SIG-M5 (cell line): ENCODE data around the gene NEUROD2.

Source experiments
- DNase-seq: peaks from one replicate; lab custom pipeline; 2025; lab: John Stamatoyannopoulos, UW

NEUROD2 gene

DNA sequence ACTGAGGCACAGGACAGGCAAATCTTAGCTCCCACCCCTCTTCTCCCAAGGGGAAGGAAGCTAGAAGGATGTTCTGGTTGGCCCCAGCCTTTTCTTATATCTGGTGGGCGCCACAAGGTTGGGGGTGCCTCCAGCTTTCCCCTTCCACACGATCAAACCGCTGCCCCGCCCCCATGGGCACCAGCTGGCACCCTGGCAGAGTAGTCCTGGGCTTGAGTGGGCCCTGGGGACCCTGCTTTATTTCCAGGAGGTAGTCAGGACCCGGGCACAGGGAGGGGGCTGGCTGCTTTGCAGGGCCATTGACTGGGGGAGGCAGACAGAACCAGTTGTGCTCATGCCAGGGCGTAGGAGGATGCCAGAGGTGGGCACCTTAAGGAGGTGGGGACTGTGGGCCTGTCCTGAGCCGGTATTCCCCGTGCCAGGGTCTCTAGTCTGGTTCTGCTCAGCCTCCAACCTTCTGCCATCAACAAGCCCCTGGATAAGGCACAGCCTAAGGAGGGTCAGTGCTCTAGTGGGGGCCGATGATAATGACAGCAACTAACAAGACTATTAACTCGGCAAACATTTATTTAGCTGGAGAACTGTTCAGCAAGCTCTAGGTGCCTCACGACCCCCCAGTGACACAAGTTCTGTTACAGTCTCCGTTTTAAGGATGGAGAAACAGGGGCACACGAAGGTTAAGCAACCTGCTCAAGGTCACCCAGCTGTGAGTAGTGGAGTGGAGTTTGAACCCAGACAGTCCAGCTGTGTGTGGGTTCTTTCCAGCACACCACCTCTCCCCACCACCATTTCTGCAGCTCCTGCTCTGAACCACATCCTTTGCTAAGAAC is 11.5 kb upstream of the NEUROD2 start:
- no peak for DNase-seq

DNA sequence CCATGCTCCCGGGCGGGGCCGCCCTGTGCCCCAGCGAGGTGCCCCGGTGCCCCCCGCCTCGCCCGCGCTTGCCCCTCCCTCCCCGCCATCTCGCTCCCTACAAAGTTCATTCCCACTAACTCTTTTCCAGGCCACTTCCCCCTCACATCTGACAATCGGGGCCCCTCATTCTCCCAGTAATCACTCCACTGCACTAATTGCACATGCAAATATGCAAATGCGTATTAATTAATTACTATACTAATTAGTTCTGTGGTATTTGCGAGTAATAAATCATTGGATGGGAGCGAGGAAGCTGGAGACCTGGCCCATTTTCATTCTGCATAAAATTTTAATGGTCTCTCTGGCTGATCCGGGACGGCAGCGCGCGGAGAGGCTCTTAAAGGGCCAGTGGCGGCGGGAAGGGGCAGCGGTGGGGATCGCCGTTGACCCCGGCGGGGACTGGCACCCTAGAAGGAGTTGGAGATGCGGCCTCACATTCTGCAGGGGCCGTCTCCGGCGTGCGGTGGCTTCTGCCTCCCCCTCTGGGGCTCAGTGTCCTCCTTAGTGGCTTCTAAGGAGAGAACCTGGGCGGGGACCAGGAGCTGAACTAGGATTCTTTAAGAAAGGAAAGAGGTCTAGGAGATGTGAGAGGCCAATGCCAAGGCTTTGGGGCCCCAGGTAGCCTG is 10.7 kb upstream of the NEUROD2 start:
- DNase-seq: no peak

DNA sequence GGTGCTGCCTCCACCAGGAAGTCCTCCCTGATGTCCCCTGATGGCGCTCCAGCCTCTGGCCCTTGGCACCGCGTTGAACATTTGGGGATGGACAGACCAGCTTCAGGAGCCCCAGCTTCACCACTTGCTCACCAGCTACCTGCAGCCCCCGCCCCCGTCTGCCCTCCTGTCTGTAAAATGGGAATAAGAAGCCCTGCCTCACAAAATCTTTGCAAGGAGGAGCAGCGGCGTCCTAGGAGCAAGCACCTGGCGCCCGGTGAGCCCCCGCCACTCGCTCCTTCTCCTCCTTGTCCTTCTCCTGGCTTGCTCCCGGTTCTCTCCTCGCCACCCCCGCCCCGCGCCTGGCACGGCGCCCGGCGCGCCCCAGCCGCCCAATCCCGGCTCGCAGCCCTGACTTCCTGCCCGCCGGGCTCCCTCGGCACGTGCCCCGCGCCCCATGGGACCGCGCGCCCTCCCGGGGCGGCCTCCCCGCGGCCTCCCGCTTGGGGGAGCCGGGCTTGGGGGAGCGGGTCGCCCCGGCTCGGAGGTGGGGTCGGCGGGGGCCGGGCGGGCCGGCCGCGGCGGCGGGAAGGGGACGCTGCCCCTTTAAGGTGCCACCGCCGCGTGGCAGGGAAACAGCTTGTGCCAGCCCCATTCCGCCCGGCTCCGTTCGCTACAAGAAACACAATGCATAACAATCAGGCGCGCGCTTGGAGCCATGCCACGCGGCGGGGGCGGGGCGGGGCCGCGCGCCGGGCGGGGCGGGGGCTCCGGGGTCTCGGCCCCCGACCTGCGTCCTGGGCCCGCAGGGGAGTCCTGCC is 9.9 kb upstream of the NEUROD2 start:
- DNase-seq: no peak

DNA sequence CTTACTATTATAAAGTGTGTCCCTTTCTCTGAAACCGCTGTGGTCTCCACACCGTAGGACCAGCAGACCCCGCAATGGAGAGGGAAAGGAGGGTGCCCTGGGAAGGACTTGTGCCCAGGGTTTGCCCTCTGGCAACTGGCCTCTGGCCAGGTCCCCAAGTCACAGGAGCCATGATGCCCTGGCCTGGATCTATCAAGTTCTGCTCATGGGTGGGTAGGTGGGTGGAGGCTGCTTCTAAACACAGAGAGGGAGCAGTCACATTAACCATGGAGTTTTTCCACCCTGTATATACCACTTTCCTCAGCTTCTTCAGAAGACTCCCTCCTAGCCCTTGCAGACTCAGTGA is 9.4 kb upstream of the NEUROD2 start:
- DNase-seq: no peak

DNA sequence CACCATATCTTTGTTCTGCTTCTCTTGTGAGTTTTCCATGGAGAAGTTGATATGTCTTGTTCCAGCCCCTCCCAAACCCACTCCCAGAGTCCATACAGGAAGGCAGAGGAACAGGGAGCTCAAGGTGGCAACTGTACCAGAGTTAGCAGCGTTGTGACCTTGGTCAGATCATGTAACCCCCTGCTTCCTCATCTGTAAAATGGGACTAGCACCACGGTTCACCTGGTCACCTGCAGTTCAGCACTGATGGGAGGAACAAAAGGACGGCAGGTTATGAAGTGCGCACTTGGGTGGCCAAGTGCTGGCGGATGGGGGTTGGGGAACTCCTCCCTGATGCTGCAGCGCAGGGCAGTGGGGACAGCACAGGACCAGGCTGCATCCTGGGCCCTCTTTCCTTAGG is 7.7 kb upstream of the NEUROD2 start:
- no peak for DNase-seq

DNA sequence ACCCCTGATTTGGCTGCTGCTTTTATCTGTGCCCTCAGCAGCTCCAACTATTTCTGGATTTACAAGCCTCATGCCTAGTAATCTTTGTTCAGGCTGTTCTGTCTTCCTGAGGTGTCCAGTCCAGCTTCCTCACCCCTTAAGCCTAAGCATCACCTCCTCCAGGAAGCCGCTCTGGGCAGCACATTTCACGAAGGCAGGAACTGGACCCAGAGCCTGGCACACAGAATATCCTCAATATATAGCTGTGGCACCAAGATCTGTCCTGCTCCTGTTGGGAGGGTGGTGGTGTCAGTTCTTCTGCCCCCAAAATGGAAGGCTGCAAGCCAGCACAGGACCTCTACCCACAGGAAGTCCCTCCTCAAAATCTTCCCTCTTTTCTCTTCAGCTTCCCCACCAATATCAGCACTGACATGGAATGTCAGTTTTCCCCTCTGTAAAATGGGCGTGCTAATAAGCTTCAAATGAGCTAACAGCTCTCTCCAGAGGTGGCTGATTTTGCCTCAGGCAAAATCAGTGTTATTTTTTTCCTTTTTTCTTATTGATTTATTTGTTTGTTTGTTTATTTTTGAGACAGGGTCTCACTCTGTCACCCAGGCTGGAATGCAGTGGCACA is 6.9 kb upstream of the NEUROD2 start:
- no peak for DNase-seq

DNA sequence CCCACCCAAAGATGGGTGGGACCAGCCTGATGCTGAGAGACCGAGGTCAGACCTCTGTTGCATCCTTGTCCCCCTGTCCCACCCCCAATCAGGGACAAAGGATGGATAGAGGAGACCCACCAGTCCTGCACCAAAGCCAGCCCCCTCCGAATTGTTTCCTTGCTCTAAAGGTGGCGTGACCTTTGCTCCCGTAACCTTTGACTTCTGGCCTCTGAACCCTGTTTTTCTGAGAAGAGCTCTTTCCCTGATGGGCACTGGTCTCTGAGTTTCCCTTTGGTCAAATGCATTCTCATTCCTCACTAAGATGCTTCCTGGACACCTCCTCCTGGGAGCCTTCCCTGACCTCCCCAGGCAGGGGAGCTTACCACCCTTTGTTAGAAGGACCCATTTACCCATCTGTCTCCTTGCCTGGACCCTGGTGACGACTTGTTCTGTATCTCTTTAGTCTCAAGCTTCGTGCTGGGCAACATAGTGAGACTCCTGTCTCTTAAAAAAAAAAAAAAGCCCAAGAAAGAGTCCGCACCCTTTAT is 5.3 kb upstream of the NEUROD2 start:
- DNase-seq: no peak

DNA sequence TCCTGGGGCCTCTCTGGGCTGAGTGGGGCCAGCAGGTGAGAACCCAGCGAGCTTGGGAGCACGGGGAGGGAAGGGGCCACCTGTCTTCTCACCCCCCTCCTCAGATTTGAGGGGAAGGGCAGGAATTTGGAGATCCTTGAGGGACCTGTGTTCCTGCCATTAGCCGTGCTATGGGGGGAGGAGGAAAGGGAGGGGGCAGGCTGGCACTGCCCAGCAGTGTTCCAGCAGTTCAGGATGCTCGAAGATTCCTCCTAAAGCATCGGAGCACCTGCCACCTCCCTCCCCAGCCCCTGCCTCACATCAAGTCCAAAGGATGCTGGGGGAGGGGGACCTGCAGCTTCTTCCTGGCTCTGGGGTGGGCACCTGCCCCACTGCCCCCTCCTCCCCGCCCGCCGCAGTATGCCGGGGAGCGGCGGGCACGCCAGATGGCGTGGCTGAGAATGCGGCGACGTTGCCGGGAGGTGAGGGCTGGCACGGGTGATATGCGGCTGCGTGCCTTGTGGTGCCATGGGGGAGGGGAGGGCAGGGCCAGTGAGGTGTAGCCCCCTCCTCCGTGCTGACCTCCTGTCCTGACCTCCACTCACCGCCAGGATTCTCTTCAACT is 4.7 kb upstream of the NEUROD2 start:
- DNase-seq: no peak

DNA sequence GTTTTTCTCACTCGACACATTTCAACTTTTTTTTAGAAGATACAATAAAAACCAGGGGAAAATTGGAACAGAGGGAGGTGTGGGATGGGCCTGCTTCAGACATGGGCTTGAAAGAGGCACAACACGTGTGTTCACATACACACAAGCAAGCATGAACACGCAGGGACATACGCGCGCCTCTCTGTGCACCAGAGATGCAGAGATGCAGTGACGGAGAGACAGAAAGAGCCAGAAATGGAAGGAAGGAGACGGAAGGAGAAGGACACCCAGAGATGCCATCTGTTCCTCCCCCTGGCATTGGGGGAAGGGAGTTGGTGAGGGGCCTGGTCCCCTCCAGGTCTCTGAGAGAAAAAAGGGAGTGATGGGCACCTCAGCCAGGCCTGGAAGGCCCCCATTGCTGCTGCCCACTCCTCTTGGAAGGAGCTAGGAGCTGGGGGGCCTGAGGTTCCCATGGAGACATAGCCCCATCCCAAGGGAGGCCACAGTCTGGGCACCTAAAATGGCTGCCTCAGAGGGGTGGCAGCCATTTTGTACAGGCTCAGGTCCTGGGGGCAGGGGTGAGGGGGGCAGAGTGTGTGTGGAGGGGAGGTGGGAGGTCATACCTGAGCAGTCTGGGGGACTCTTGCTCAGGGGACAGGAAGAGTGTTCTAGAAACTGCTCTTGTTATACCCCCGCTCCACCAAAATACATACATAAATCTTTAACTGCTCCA is 3.8 kb upstream of the NEUROD2 start:
- DNase-seq: no peak

DNA sequence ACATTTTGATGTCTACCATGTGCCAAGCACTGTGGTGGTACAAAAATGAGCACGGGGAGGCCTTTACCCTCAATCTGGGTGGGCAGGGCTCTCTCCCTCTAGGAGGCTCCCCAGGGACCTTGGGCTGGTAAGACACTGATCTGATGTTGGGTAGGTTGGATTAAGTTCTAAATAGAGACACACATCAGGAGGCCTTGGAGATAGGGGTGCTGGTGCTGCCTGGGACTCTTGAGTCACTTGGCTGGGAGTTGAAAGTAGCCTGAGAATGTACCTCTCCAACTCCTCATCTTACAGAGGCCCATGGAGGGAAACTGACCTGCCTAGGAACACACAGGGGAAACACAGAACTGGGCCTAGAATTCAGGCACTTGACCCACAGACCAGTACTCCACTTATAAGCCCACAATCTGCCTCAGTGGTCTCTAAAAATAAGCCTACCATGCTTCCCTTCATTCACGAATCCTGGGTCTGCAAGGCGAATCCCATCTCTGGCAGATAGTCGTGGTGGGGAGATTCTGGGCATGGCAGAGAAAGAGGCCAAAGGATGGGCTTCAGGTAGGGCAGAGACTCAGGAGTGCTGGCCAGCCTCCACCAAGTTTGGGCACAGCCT is 1.8 kb upstream of the NEUROD2 start:
- DNase-seq: no peak

DNA sequence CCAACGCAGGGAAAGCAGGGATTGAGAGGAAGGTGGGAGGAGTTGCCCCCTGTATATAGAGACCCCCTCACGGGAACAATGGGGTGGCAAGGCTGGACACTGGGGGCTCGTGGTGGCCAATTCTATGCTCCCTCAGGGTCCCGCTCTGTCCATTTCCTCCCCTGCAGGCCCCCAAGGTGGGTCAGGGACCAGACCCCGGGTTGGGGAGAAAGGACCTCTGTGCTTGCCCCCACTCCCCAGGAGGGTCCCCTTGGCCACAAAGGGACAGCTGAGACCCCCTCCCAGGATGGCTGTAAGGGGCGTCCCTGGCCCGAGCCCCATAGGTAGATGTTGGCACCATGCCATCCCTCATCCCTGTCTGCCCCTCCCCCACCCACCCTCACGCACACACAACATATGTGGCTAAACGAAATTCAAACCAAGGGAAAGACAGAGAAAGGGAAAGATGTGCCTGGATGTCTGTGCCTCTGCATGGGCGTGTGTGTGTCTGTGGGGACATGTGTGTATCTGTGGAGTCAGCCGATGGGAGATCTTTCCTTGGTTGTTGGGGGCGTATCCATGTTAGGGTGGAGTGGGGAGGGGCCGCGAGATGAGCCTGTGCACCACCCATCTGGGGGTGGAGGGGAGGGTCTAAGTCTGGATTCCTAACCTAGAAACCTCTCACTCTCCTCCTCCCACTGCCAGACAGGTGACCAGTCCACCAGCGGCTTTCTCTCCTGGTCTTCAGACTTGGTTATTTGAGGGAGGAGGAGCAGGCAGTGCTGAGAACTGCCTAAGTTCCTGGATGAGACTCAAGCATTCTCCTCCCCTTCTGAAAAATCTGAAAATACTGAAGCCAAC is 642 bp upstream of the NEUROD2 start:
- DNase-seq: no peak

DNA sequence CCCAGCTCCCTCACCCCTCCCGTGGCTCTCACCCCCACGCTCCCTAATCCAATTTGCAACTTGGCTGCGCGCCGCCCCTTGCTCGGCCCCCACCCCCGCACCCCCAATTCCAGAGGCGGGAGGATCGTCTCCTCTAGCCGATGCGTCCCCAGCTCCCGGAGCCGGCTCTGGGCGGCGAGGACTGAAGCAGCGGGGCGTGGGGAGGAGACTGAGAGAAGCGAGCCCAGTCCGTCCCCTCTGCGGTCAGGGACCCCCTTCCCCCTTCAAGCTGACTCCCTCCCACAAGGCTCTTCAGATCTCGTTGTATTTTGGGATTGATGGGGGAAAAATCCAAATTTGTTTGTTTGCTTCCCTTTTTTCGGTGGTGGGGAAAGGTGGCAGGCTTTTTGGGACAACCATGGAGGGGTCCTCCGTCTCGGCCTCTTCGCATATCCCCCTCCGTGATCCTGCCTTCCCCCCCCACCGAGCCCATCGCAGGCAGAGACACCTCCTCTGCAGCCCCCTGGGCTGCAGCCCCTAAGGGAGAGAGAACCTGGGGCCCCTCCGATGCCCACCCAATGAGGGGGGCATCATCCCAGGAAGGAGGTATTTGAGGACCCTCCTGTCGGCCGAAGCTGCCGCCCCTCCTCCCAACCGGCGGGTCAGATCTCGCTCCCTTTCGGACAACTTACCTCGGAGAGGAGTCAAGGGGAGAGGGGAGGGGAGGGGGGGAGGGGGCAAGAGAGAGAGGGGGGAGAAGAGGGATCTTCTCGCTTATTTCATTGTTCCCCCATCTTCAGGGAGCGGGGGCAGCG is 466 bp downstream of the NEUROD2 start:
- no peak for DNase-seq

DNA sequence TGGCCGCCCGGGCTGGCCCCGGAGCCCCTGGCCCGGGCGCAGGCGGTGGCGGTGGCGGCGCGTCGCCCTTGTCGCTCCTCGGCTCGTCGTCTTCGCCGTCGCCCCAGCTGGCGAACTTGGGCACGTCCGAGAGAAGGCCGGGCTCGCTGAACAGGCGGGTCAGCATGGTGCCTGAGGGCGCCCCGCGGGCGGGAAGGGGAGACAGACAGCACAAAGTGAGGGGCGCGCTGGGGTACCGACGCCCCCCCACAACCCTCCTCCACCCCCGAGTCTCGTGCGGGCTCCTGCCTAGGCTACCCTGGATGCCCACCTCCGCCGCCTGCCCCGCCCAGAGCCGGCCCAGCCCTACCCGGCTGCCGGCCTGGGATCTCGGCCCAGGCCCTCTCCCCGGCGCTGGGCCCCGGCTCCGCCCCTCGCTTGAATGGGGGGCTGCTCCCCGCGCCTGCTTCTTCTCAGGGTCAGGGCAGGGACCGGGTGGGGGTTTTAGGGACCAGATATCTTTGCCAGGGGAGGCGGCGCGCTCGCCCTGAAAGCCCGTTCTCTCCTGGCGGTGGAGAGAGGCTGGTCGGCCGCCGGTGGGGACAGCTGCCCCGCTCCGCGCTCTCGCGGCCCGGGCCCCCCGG is 1.2 kb downstream of the NEUROD2 start:
- DNase-seq: no peak

DNA sequence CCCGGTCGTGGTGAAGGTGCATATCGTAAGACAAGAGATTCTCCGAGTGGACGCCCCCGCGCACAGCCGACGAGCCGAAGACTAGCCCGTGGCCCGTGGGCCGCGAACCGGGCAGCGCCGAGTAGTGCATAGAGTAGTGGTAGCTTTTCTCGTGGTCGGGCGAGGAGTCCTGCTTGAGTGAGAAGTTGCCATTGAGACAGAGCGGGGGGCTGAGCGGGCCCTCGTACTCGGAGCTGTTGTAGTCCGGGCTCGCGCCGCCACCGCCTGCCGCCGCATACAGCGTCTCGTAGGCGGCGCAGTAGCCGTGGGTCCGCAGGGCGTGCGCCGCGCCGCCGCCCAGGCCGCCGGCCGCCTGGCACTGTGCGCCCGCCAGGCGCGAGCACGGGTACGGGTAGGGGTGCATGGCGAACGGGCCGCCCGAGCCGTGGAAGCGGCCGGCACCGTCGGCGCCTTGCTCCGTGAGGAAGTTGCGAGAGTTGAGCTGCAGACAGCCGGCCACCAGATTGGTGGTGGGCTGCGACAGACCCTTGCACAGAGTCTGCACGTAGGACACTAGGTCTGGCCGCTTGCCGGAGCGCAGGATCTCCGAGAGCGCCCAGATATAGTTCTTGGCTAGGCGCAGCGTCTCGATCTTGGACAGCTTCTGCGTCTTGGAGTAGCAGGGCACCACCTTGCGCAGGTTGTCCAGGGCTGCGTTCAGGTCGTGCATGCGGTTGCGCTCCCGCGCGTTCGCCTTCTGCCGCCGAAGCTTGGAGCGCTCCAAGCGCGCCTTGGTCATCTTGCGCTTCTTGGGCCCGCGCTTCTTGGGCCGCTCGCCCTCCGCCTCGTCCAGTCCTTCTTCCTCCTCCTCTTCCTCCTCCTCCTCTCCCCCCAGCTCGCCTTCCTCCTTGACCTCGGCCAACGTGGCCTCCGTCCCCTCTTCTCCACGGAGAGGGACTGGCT is 2.0 kb downstream of the NEUROD2 start:
- DNase-seq: no peak

DNA sequence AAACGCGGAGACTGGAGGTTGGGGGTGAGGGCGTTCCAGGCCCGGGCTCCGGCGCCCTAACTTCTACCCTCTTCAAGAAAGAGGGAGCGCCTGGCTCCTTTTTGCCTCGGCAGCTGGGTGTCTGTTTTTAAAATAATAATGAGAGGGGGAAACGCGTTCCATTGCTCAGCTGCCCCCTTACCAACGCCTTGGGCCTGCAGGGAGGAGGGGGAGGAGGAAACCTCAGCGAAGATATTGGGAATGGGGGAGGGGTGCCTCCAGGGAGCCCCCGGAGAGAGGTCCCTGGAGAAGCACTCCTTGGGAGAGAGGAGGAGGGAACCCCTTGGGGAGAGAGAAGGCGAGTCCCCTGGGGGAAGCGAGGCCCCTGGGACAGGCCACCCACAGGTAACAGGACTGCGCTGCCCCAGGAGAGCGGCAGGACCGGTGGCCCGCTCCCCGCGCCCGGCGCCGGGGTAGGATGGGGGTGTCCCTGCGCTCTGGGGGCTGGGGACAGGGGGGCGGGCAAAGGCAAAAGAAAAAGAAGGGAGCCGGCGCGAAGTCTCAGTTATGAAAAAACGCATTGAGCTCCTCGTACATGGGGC is 2.7 kb downstream of the NEUROD2 start:
- no peak for DNase-seq

DNA sequence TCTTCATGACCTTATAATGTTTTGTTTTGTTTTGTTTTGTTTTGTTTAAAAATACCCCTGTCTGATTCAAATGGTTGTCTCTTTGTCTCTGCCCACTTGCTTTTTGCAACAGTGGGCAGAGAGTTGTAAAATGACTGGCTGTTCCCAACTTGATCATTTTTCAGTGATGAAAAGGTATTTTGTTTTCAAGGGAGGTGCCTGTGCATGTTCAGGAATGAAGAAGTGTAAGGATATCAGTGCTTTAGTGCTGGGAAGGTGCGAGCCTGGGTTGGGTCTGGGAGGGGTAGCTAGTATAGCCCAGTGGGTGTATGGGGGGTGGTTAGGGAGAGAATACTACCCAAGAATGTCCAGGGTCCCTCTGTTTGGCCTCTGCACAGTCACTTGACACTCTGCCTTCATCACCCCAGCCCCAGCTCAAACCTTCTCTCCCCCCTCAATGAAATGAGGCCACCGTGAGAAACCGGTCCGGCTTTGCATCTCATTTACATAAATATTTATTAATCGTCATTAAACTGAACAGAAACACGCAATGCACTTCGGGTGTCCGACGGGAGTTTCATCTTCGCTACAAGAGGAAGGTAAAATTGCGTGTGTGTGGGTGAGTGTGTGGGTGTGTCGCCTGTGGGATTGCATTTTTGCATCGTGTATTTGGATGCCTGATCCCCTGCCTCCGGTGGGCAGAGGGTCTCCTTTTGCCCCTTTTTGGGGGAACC is 4.3 kb downstream of the NEUROD2 start:
- no peak for DNase-seq
